Activated CD4-positive, alpha-beta T cell treated with anti-CD3 and anti-CD28 coated beads for 36 hours (primary cell): ENCODE measurements around the gene HOXA11. TPM values are rescaled to one million over a fixed set of nuclear protein-coding genes. Genes with fewer than 3 reads are reported as not detected.

Experiments
- ATAC-seq: fragments of 200-7000 bp; cut with Tn5 transposase; one replicate; pipeline ENCODE4 v1.10.0; 2021; ENCODE audit warnings: mild to moderate bottlenecking, moderate library complexity
- CTCF ChIA-PET: fragments of 350-600 bp; sonication (Branson Sonifier 250); formaldehyde crosslinking; loops from one replicate; lab custom pipeline; 2021; ENCODE audit warnings: antibody characterized with exemption; lab: Charles Lee
- POLR2A ChIA-PET: fragments of 350-600 bp; sonication (Branson Sonifier 250); formaldehyde crosslinking; loops from one replicate; lab custom pipeline; 2021; ENCODE audit warnings: antibody characterized with exemption, inconsistent platforms; lab: Charles Lee
- DNase-seq: peaks from one replicate; pipeline ENCODE4 v3.0.0-alpha.2; 2020
- H3K27ac Mint-ChIP-seq: one replicate; pipeline ENCODE4 v1.8.0; 2021; ENCODE audit warnings: mixed read lengths
- H3K27me3 Mint-ChIP-seq: one replicate; pipeline ENCODE4 v1.8.0; 2021; ENCODE audit warnings: mixed read lengths
- H3K36me3 Mint-ChIP-seq: one replicate; pipeline ENCODE4 v1.8.0; 2021; ENCODE audit warnings: low read depth, mixed read lengths
- H3K4me1 Mint-ChIP-seq: one replicate; pipeline ENCODE4 v1.8.0; 2021; ENCODE audit warnings: mixed read lengths
- H3K4me3 Mint-ChIP-seq: one replicate; pipeline ENCODE4 v1.8.0; 2021; ENCODE audit warnings: mild to moderate bottlenecking, moderate library complexity, mixed read lengths
- H3K9me3 Mint-ChIP-seq: one replicate; pipeline ENCODE4 v1.8.0; 2021; ENCODE audit warnings: low read depth, mixed read lengths
- intact Hi-C, 2 experiments: fragments of 100-400 bp; cut with DNase I in 1 of 2; cut with micrococcal nuclease in 1 of 2; formaldehyde crosslinking; loops; one replicate each; pipeline versions ENCODE4 v1.14.2 to v1.15.1; 2022 to 2024; cut with DNase I, micrococcal nuclease
- total RNA-seq, 2 experiments: library from RNA; stranded (reverse); gene quantifications; one replicate each; pipeline ENCODE4 v1.2.3, GENCODE V29; 2021

Gene HOXA11
- total RNA-seq, 2 experiments from 2014 or later = not detected

DNA sequence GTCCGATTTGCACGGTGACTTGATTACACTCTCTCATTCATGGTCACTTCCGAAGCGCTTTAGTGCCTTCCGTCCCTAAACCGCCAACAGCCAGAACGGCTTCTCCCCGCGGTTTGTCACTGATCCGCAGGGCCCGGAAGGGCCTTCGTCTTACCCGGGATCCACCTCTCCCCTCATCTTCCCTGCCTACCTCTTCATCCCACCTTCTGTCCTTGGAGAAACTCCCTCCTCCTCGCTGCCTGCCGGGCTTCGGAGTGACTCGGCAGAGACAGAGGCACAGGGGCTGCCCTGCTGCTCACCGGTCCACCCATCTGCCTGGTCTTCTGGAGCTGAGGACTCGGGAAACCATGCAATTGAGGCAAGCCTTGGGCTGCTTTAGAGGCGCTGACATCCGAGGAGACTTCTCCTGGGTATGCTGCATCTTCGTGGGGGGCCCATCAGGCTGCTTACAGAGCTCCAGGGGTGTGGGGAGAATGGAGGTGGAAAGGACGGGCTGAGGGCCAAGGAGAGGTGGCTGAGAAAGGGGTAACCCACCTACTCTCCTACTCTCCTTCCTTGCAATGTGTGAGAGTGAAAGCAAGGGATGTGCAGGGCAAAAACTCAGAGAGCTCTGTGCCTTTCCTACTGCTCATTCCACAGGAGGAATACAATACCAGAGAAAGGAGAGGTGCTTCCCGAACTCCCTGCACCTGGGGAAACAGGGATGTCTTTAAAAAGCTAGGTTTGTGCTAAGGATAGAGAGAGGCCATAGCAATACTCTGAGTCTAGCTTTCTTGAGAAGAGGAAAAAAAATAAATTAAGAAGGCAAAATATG, 1.0 kb upstream of the HOXA11 start:
- no peaks in the 10 kb centered on the region for H3K36me3 Mint-ChIP-seq
- ATAC-seq (no peak), DNase-seq (no peak)
- peak overlapping the region; percentile 69 for H3K4me3 Mint-ChIP-seq
- no peaks in the 10 kb centered on the region for H3K9me3 Mint-ChIP-seq
- POLR2A ChIA-PET = interaction anchor here (0.7 kb wide), 1 partner anchor 137 kb away, joined by 3 read pairs; no protein-coding TSS in a partner anchor
- H3K27me3 Mint-ChIP-seq = peaks cover 72% of the 10 kb centered on the region
- H3K4me1 Mint-ChIP-seq = peaks cover 37% of the 10 kb centered on the region
- intact Hi-C loops = loop anchor here (2.0 to 5.0 kb wide), 3 partner anchors 15 to 34 kb away; partner anchors contain the start of genes HOXA3 (in 2 of the 2) and HOXA13 (in 1 of the 2)
- CTCF ChIA-PET = interaction anchor here (0.5 to 3.2 kb wide), 7 partner anchors 9 to 1230 kb away, joined by 3 to 22 read pairs (median 3); no protein-coding TSS in a partner anchor
- H3K27ac Mint-ChIP-seq = no peak overlapping the region

DNA sequence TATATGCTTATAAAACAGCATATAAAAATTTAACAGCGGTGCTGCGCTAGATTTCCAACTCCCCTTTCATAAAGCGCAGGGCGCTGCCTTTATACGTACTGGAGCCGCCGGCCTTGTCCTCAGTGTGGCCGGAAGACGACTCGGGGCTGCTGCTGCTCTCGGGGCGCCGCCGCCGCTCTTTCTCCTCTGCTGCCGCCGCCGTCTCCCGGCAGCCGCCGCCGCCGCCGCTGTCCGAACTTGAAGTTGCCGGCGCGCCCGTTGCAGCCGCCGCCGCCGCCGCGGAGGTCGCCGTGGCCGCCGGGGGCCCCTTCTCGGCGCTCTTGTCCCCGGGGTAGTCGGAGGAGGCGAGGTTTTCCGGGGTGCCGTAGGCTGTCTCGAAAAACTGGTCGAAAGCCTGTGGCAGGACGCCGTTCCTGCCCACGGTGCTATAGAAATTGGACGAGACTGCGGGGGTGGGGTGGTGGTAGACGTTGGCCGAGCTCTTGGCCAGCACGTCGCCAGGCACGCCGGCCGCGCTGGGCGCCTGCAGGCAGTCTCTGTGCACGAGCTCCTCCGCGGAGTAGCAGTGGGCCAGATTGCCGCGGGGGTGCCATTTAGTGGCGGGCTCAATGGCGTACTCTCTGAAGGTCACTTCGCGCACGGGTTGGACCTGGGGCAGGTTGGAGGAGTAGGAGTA, 557 bp downstream of the HOXA11 start:
- Mint-ChIP-seq H3K4me1 (peaks cover 41% of the 10 kb centered on the region), H3K27me3 (peaks cover 67% of the 10 kb centered on the region), H3K27ac (peak overlapping the region; percentile 6), H3K4me3 (peak overlapping the region; percentile 69), H3K36me3 (no peaks in the 10 kb centered on the region), H3K9me3 (no peaks in the 10 kb centered on the region)
- DNase-seq (no peak), ATAC-seq (peak; percentile 33)
- intact Hi-C loops = loop anchor here (1.0 to 5.0 kb wide), 3 partner anchors 16 to 32 kb away; partner anchors contain the start of gene HOXA3 (in 2 of the 2)
- ChIA-PET POLR2A (interaction anchor here (0.7 kb wide), 1 partner anchor 8 kb away, joined by 5 read pairs; no protein-coding TSS in a partner anchor), CTCF (interaction anchor here (0.5 to 1.8 kb wide), 8 partner anchors 11 to 896 kb away, joined by 3 to 11 read pairs (median 3); no protein-coding TSS in a partner anchor)

DNA sequence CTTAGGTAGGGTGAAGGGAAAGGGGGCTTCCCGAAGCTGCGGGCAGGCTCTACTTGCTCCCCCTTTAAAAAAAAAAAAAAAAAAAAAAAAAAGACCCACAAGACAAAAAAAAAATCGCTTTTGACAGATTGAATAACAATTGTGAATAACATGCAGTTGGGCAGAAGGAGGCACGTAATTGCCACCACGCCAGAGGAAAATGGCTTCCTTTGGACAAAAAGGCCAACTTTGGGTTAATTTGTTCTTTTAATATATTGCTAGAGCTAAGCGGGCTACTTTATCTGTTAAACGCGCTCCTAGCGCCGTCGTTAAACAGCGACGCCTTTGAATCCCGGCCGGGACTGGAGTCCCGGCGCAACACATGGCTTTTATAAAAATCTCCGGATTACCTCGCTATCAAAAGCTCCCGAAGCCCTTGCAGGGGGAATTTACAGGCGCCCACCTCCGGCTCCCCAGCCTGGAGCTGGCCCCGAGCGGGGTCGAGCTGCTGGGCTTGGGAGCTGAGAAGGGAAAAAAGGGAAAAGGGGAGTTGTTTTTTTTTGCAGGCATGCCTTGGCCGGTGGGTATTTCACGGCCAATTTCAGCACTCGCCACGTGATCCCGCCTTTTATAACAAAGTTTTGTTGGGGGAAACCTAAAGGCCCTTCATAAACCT, 1.2 kb downstream of the HOXA11 start:
- ATAC-seq (no peak), DNase-seq (no peak)
- H3K27me3 Mint-ChIP-seq = peaks cover 71% of the 10 kb centered on the region
- POLR2A ChIA-PET = no interaction called here
- H3K4me3 Mint-ChIP-seq = peak overlapping the region; percentile 69
- H3K4me1 Mint-ChIP-seq = peaks cover 40% of the 10 kb centered on the region
- CTCF ChIA-PET = interaction anchor here (0.5 to 1.8 kb wide), 5 partner anchors 12 to 1806 kb away, joined by 3 to 11 read pairs (median 3); no protein-coding TSS in a partner anchor
- intact Hi-C loops = loop anchor here (1.0 to 2.0 kb wide), 2 partner anchors 15 to 18 kb away; no protein-coding TSS in a partner anchor
- no peak overlapping the region for H3K27ac Mint-ChIP-seq
- no peaks in the 10 kb centered on the region for H3K36me3 Mint-ChIP-seq
- no peaks in the 10 kb centered on the region for H3K9me3 Mint-ChIP-seq

DNA sequence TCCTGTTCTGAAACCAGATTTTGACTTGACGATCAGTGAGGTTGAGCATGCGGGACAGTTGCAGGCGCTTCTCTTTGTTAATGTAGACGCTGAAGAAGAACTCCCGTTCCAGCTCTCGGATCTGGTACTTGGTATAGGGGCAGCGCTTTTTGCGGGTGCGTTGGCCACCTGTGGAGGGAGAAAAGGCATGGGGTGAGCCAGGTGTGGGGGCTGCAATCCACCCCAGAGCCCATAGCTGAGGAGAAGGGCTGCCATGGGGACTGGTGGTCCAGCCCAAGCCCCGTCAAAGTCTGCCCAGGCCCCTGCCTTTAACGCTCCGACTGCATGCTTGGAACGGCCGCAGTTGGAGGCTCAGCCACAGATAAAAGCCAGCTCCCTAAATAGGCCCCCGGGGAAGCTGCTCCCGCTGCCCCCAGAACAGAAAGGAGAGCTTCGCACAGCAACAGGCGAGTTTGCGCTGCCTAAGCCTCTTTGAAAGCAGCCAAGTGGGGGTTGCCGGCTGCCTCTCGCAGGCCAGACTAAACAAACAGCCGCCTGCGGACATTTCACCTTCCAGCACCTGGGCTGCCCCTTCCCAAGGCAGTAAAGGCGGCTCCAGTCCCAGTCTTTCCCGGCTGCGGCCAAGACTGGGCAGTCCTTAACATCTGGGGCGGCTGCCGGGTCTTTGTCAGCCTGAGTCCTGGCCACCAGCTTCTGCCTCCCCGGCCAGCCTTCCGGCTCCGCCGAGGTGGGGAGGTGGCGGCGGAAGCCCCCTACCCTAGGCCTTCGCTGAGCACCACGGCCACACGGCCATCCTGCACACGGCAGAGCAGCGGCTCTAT, 2.0 kb downstream of the HOXA11 start:
- CTCF ChIA-PET = interaction anchor here (0.5 to 1.8 kb wide), 5 partner anchors 13 to 1807 kb away, joined by 3 to 11 read pairs (median 3); partner anchors contain the start of gene HOXA7
- Mint-ChIP-seq H3K4me1 (peaks cover 33% of the 10 kb centered on the region), H3K9me3 (no peaks in the 10 kb centered on the region), H3K27me3 (peaks cover 66% of the 10 kb centered on the region), H3K36me3 (no peaks in the 10 kb centered on the region), H3K27ac (no peak overlapping the region), H3K4me3 (no peak overlapping the region)
- no peak for DNase-seq
- no peak for ATAC-seq
- intact Hi-C loops = no loop called here
- POLR2A ChIA-PET = no interaction called here

DNA sequence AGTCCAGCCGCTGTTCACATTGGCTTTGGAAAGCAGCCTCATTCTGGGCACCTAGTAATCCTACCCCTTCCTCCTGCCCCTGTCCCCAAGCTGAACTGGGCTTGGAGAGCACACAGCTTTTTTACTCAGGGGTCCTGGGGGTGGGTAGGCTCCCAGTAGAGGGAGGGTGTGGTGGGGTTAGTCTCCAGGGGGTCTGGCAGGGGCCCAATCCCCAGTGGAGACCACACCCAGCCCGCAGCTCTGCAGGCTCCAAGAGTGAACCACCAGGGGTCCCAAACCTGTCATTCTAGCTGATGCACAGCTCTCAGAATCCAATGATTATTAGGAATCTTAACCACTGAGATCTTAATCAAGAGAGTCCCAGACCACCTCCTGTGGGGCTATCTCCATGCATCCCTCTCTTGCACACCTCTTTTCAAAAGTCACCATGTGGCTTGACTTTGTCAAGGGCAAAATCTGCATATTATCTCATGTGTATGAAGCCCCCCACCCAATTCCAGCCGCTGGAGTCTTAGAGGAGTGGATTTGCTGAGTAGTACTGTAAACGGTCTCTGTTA, 2.7 kb downstream of the HOXA11 start:
- ATAC-seq (no peak), DNase-seq (no peak)
- POLR2A ChIA-PET = no interaction called here
- no peaks in the 10 kb centered on the region for H3K9me3 Mint-ChIP-seq
- H3K4me1 Mint-ChIP-seq = peaks cover 27% of the 10 kb centered on the region
- H3K36me3 Mint-ChIP-seq = no peaks in the 10 kb centered on the region
- H3K27ac Mint-ChIP-seq = no peak overlapping the region
- CTCF ChIA-PET = interaction anchor here (0.7 to 1.2 kb wide), 5 partner anchors 14 to 1290 kb away, joined by 3 to 4 read pairs (median 3); partner anchors contain the start of gene HOXA7
- H3K27me3 Mint-ChIP-seq = peaks cover 65% of the 10 kb centered on the region
- intact Hi-C loops = no loop called here
- H3K4me3 Mint-ChIP-seq = no peak overlapping the region

DNA sequence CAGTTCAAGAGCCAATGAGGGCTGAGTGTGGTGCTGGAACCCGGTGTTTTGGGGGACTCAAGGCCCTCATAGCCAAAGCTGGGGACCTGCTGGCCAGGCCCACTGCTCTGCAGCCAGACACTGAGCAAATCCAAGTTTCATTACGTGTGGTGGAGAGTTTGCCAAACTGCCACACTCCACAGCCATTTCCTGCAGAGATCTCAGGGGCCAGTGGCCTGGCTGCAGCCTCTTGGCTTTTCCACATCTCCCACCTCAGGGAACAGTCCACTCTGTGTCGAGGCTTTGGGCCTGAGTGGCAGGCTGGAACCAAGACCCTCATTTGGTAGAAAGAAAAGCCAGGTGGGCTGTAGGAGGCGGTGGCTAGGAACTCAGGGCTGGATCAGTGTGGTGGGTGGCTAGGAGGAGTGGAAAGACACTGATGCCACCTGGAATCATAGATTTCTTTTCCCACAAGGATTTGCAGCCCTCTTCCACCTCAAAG, 3.2 kb downstream of the HOXA11 start:
- Mint-ChIP-seq H3K4me3 (no peak overlapping the region), H3K9me3 (no peaks in the 10 kb centered on the region), H3K4me1 (peaks cover 25% of the 10 kb centered on the region), H3K27me3 (peaks cover 60% of the 10 kb centered on the region), H3K27ac (no peak overlapping the region), H3K36me3 (no peaks in the 10 kb centered on the region)
- no peak for ATAC-seq
- no peak for DNase-seq
- POLR2A ChIA-PET = no interaction called here
- intact Hi-C loops = no loop called here
- CTCF ChIA-PET = interaction anchor here (0.7 to 1.2 kb wide), 5 partner anchors 14 to 1289 kb away, joined by 3 to 4 read pairs (median 3); partner anchors contain the start of gene HOXA7

DNA sequence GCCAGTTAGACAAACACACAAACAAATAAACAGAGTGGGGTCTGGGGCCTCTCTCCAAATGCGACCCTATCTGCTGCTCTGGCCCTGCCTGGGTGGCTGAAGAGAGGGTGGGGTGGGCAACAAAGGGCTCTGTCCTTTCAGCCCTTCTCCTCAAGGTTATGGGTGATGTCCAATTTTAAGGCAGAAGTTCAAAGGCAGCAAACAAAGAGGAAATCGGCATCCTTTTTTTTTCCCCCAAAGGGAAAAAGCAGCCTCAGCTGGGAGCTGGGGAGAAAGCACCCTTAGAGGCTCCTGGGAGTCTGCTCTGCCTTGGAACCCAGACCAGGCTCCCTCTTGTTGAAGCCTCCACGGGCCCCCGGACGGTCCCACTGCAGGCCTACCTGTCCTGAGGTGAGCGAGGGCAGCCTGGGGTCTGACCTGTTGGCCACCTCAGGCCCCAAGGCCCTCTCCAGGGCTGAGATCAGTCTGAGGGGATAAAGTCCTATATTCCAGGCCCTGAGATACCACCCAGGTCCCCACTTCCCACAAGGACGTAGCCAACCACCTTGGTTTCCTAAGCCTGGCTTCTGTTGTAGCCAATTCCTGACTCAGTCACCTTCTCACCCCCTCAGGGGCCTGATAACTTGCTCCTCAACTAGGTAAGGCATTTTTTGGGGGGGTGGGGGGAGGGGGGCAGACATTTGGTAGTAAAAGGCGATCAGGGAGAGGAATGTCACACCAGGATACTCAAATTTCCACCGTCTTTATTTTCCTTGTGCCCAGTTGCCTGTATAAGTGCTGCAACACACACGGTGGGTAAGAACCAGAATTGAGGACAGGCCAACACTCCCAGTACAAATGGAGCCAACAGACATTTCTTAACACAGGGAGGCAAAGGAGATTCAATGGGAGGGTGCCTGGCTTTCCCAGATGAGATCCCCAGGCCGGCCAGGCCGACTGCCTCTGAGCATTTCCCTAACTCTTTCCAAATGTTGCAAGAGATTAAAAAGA, 4.3 kb downstream of the HOXA11 start:
- Mint-ChIP-seq H3K4me1 (peaks cover 20% of the 10 kb centered on the region), H3K9me3 (no peaks in the 10 kb centered on the region), H3K27ac (no peak overlapping the region), H3K27me3 (peaks cover 54% of the 10 kb centered on the region), H3K36me3 (no peaks in the 10 kb centered on the region), H3K4me3 (no peak overlapping the region)
- ChIA-PET CTCF (interaction anchor here (0.6 to 2.3 kb wide), 23 partner anchors 9 to 1288 kb away, joined by 3 to 12 read pairs (median 4); partner anchors contain the start of gene EVX1), POLR2A (no interaction called here)
- no peak for DNase-seq
- no peak for ATAC-seq
- intact Hi-C loops = no loop called here

DNA sequence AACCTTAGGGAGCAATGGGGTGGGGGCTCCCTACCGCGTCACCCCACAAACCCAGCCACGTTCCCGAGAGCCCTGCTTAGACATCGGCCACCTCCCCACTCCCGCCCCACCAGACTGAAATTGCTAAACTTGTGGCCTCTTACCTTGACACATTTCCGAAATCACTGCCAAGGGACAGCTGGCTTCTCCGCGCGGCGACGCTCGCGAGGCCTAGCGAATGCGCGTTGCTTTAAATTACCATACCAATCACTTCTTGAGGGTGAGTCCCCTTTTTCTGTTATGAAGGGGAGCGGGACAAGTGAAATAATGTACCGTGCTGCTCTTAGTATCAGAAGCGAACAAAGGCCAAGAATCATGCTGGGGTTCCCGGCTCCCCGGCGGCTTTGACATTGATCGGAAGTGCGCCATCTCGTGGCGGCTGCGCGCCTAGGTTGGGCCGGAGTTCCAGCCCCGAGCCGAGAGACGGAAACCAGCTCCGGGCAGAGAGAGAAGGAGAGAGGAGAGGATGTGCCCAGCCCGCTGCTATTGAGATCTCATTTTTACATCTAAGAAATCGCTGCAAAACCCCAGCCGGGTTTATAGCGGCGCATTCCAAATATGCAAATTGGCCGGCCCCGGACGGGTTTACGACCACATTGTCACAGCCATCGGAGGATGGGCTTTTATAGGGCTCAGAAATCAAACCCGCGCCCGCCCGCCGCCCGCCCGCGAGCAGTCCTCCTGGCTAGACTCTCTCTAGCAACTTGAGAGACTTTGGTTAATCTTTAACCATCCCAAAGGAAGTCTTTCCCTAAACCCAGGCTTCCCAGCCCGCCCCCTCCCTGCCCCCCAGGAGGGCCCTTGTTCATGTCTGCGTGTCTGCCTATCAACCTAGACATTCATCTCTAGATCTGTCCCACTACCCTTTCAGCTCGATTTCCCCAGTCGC, 5.3 kb downstream of the HOXA11 start:
- Mint-ChIP-seq H3K4me3 (no peak overlapping the region), H3K4me1 (peaks cover 10% of the 10 kb centered on the region), H3K36me3 (no peaks in the 10 kb centered on the region), H3K27ac (no peak overlapping the region), H3K9me3 (no peaks in the 10 kb centered on the region), H3K27me3 (peaks cover 51% of the 10 kb centered on the region)
- intact Hi-C loops = no loop called here
- CTCF ChIA-PET = interaction anchor here (0.6 to 2.3 kb wide), 36 partner anchors 9 to 1383 kb away, joined by 3 to 12 read pairs (median 4); partner anchors contain the start of gene EVX1
- peak; percentile 88 for ATAC-seq
- POLR2A ChIA-PET = no interaction called here
- peak; percentile 81 for DNase-seq
